GM21381 (cell line): ENCODE data around the gene DMXL2.
"Not testable (repeated sequence)": the region's sequence is repeated elsewhere in the genome, so short reads cannot be mapped to it uniquely, and the experiment has no call there.

ENCODE experiments used
- ATAC-seq: cut with Tn5 transposase; IDR thresholded peaks from one replicate; pipeline ENCODE4 v1.9.1; 2021; ENCODE audit warnings: mild to moderate bottlenecking, moderate library complexity; ENCODE audit not compliant: unreplicated experiment

The DMXL2 gene, protein sequence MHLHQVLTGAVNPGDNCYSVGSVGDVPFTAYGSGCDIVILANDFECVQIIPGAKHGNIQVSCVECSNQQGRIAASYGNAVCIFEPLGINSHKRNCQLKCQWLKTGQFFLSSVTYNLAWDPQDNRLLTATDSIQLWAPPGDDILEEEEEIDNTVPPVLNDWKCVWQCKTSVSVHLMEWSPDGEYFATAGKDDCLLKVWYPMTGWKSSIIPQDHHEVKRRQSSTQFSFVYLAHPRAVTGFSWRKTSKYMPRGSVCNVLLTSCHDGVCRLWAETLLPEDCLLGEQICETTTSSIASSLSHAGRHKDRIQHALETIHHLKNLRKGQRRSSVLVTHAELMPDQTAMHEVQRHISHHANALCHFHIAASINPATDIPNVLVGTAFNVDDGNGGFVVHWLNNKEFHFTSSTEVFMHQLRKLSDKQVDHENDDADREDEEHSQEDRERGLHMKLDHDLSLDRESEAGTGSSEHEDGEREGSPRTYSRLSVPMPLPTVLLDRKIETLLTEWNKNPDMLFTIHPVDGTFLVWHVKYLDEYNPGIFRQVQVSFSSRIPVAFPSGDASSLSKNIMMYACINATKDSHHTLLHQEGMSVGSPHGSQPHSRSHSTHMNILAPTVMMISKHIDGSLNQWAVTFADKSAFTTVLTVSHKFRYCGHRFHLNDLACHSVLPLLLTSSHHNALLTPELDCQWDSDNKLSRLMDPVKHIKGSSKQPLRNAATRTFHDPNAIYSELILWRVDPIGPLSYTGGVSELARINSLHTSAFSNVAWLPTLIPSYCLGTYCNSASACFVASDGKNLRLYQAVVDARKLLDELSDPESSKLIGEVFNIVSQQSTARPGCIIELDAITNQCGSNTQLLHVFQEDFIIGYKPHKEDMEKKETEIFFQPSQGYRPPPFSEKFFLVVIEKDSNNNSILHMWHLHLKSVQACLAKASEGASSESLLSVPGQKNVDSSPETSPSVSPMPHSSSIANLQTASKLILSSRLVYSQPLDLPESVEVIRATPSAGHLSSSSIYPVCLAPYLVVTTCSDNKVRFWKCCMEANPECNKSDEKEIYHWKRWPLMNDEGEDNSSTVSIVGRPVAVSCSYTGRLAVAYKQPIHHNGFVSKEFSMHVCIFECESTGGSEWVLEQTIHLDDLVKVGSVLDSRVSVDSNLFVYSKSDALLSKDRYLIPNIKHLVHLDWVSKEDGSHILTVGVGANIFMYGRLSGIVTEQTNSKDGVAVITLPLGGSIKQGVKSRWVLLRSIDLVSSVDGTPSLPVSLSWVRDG (N-terminal part only)

DNA sequence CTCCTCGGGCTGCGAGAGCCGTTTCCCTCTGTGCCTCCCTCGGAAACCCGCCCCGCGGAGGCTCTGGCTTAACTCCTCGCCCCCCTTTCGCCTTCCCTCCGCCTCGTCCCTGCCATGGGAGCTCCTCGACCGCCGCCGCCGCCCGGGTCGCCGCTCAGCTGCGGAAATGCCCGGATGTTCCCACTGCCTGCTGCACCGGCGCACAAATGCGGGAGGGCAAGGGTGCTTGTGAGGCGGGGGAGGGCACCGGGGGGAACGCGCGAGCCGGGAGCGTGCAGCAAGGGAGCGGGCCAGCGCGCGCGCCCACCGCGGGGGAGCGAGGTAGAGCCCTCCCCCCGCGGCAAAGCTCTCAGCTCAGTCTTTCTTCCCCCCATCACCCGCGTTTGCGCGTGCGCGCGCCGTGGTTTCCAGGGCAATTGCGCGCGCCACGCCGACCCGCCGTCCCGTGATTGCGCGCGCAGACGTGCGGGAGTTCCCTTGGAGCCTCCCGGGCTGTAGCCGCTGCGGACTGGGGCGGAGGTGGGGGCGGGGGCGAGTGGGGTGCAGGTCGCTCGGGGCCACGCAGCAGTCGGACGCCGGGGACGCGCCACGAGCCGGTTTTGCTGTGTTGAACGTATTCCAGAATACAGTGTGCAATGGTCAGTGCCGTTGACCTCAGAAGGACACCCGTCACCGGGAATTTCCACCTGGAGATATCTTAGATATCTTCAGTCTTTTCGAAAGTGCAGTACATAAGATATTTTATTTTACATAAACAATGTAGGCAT lies at the start of gene DMXL2:
Gene DMXL2 (minus strand): TSS at position 168 of the 767 bp plus-strand sequence. CDS start 226 bp downstream, outside the sequence.
- ATAC-seq: peak; percentile 38

DNA sequence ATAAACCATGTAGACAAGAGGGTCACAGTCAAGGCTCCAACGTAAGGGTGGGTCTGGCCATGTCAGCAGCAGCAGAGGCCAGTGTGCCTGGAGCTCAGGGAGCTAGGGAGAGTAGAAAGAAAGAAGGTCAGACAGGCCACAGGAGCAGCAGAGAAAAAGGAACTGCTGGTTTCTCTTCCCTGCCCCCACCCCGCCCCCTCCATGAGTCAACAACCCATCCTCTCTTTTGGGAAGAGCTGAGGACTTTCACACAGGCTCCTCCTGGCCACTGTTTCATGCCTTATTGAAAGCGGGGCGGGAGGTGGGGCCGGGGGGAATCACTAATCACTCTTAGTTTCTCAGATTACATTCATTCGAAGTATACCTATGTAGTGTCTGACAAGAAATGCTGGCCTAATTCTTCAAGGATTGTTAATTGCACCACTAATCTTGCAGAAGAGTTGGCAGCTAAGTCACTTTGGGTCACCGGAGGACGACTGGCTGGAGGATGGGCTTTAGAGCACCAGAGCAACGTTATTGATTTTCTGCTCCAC lies 49.6 kb upstream of the DMXL2 start:
- ATAC-seq: no peak

DNA sequence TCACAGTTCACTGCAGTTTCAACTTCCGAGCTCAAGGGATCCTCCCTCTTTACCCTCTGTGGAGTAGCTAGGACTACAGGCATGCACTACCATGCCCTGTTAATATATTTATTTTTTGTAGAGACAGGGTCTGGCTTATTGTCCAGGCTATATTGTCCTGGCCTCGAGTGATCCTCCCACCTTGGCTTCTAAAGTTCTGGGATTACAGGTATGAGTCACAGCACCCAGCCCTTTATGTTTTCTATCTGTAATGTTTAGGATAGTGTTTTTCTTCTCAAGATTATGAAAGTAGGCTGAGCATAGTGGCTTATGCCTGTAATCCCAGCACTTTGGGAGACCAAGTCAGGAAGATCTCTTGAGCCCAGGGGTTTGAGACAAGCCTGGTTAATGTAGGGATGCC lies 46.8 kb upstream of the DMXL2 start:
- no peak for ATAC-seq

DNA sequence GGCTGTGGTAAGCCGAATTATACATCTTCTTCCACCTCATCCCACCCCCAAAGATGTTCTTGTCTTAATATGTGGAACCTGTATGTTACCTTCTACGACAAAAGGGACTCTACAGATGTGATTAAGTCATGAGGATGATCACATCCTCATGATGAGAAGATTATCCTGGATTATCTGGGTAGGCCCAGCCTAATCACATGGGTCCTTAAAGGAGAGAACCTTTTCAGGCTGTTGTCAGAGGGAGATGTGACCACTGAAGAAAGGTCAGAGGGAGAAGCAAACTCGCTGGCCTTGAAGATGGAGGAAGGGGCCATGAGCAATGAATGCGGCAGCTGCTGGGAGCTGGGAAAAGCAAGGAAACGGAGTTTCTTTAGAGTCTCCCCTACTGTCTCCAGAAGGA lies 45.9 kb upstream of the DMXL2 start:
- ATAC-seq: no peak

DNA sequence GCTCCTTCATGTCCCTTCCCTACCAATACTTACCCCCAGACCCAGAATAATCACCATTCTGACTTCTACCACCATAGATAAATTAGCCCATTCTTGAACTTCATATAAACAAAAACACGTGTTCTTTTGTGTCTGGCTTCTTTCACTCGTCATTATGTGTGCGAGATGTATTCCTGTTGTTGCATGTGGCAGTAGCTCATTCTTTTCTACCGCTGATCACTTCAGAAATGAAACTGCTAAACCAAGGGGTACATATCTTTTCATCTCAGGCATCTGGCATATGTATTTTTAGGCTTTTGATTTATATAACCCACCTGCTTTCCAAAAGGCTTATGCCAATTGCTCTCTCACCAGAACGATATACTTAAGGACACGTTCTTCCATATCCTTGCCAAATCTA lies 44.9 kb upstream of the DMXL2 start:
- ATAC-seq: no peak

DNA sequence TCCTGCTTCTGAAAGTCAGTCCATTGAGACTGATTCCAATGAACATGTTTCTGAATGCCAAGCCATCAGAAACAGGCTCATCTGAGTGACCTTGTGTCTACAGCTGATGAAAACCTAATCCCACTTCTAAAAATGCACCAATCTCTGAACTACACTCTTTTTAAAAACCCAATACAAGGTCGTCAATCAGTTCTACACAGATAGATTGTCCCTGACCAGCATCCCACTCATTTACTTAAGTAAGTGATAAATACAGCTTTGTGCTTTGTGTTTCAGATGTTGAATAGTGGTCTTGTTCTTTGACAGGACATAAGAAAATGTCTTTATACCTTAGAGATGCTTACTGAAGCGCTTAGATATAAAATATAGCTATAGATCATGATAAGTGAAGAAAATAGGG lies 38.5 kb upstream of the DMXL2 start:
- no peak for ATAC-seq

DNA sequence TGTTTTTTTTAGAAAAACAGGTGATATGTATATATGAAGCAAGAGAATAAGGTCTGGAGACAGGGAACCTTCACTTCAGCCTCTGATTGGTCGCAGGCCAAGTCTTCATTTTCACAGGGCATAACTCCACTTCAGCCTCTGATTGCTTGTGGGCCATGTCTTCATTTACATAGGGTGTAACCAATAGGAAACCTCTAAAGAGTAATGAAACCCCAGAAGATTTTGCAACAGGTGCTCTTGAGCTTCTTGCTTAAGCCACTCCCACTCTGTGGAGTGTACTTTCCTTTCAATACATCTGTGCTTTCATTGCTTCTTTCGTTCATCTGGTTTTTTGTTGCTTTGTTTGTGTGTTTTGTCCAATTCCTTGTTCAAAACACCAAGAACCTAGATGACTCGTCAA lies 36.1 kb upstream of the DMXL2 start:
- ATAC-seq: no peak

DNA sequence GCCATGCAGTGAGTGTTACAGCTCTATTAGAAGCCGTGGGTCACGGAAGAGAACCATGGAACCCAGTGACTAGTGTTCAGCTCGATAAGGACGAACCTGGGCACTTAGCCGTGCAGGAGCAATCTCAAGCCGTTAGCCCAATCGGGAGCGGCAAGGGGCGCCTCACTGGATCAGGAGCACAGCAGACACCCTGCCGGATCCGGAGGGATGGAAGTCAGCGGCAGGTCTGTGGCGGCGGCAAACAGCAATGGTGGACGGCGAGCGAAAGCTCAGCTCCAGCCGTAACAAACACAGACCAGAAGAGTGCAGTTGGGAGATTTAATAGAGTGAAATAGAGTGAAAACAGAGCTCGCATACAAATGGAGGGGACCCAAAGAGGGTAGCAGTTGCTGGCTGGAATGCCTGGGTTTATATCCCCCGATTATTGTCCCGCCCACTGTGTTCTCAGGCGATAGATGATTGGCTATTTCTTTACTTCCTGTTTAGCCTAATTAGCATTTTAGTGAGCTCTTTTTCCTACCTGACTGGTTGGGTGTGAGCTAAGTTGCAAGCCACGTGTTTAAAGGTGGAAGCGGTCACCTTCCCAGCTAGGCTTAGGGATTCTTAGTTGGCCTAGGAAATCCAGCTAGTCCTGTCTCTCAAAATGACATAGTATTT lies 33.0 kb upstream of the DMXL2 start:
- not testable (repeated sequence) for ATAC-seq

DNA sequence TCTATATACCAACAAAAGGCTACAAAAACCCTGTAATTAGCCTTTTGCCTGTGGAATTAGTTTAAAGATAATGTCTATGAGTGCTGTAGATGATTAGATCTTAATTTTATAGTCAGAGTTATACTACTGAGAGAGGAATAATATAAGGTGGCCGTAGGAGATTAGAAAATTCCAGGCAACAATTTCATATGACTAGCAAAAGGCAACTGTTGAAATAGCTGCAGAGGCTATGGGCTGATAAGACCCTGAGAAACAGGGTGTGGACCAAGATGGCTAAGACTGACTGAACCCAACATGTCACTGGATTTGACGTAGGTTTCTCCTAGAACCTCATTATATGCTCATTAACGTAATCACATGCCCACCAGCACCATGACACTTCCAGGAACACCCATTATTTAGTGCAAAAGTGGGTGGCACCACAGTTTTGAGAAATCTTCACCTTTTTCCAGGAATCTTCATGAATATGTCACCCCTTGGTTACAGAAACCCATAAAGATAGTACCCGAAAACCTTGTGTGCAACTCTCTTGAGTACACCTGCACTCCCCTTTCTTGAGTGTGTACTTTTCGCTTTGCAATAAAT lies 29.6 kb upstream of the DMXL2 start:
- no peak for ATAC-seq

DNA sequence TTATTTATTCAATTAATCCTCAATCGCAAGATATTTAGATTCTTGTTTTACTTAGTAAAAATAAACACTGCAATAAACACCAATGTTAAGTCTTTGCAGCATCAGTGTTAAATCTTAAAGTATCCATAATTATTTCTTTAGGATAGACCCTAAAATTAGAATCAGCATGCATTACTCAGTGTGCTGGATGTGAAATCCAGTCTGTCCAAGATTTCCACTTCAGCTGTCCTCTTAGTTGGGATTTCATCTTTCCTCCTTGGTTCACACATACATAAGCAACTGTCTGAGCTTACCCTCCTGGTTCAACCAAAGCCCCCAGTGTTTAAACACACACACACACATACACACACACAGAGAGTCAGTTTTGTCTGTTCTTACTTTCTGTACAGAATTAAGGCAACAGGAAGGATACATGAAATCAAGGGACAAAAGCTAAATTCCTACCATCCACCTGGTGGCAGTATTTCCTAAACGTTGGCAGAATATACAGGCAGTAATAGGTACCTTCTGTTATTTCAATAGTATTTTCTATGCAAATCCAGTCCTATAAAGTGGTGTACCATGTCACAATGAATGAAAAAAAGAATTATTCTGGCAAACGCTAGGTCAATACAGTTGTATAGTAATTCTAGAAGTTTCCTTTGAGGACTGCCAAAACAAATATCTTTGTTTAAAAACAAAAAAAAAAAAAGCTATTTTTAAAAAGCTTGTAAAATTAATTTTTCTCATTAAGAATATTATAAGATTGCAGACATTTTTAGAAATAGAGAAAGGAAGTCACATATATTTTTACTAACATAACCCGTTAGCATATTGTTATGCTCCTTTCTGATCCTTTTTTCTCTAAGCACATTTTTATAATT lies 27.3 kb upstream of the DMXL2 start:
- ATAC-seq: no peak

DNA sequence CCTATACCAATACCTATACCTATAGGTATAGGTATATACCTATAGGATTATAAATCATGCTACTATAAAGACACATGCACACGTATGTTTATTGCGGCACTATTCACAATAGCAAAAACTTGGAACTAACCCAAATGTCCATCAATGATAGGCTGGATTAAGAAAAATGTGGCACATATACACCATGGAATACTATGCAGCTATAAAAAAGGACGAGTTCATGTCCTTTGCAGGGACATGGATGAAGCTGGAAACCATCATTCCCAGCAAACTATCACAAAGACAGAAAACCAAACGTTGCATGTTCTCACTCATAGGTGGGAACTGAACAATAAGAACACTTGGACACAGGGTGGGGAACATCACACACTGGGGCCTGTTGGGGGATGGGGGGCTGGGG lies 26.1 kb upstream of the DMXL2 start:
- not testable (repeated sequence) for ATAC-seq

DNA sequence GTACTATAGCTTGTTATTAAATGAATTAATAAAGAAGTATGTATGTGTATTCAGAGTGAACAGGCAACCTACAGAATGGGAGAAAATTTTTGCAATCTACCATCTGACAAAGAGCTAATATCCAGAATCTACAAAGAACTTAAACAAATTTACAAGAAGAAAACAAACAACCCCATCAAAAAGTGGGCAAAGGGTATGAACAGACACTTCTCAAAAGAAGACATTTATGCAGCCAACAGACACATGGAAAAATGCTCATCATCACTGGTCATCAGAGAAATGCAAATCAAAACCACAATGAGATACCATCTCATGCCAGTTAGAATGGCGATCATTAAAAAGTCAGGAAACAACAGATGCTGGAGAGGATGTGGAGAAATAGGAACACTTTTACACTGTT lies 25.5 kb upstream of the DMXL2 start:
- ATAC-seq: not testable (repeated sequence)

DNA sequence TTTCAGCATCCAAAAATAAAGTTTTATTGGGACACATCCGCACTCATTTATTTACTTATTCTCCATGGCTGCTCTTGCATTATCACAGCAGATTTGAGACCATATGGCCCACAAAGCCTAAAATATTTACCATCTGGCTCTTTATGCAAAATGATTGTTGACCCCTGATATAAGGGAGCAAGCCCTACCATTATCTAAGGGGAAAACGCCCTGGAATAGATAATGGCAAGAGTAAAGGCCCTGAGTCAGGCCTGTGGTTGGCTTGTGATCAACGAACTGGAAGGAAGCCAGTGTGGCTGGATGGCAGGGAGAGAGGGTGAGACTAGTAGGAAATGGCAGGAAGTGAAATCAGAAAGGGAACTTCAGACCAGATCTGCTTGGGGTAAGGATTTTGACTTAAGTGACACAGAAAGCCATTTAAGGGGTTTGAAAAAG lies 24.6 kb upstream of the DMXL2 start:
- no peak for ATAC-seq

DNA sequence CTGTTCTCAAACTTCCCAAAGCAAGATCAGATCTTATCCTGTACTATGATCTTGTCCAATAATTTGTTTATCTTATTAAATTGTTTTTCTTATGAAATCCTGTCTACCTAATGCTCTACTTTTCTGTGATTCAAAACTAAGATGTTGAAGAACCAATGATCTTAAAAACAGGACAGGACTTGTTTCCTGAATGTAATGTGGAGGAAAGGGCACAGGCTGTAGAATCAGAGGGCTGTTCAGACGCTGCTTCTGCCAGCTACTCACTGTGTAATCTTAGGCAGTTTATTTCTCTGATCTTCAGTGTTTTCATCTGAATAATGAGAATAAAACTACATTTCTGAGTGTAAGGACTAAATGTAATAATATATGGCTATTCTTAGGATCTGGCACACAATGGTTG lies 20.1 kb upstream of the DMXL2 start:
- no peak for ATAC-seq

DNA sequence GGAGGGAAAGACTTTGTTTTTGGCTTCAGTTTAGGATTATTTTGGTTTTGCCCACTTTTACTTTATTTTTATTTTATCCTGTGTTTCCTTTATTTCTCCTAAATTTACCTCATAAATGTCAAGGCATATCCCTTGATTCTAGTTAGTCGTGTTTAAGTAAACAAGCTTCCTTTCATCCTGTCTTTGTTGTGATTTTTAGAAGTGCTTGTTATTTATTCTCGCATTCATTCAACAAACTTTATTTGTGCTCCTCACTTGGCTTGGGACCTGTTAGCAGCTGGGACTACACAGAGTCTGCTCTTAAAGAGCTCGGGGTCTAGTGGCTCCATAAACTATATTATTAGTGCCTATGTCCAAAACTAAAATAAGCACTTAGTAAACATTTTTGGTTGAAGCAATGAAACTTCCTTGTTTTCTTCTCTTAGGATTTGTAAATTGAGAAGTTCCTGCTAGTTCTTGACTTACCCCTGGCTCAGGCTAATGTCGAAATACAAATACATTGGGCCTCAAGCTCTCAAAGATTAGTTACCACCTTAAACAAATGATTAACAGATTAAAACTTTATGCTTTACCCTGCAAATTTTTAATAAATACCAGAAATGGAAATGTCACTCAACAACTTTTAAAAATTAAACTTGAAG lies 19.0 kb upstream of the DMXL2 start:
- ATAC-seq: no peak

DNA sequence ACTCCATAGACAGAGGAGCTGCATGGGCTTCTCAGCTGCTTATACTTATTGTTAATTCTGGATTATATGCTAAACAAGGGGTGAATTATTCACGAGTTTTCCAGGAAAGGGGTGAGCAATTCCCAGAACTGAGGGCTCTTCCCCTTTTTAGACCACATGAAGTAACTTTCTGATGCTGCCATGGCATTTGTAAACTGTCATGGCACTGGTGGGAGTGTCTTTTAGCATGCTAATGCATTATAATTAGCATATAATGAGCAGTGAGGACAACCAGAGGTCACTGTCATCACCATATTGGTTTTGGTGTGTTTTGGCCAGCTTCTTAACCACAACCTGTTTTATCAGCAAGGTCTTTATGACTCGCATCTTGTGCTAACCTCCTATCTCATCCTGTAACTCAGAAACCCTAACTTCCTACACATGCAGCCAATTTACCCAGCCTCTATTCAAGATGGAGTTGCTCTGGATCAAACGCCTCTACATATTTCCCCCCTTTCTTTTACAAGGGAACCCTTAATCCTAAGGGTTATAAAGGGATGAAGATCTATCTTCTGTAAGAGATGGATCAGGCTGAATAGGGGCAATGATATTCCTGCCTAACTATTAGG lies 12.1 kb upstream of the DMXL2 start:
- ATAC-seq: no peak

DNA sequence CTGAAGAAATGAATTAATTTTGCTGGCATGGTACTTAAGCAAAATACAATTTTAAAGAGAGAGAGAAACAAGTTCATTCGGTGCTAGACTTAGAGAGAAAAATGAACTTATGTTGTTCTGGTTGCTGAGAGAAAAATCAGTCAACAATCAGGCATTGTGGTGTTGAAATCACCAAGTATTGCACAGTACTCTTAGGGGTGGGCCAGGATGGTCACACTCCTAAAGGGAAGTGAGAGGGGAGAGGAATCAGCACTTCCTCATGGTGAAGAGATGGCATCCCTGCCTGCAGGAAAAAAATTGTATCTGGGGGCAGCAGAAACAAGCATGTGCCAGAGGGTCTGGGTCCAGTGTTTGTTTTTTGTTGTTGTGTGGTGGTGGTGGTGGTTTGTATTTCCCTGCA lies 7.0 kb upstream of the DMXL2 start:
- no peak for ATAC-seq
